NCI-H146 (cell line): ENCODE data around the gene LOXL3.
A peak's percentile ranks its signal among the peaks of the same experiment; 100 is the strongest.

ENCODE experiments used
- DNase-seq: peaks from one replicate; lab custom pipeline; 2025; lab: John Stamatoyannopoulos, UW

Gene LOXL3

GRCh38 chr2:74507145-74507925, 46.4 kb downstream of the LOXL3 start, which contains the start of gene PCGF1:
PCGF1 (minus strand) TSS chr2:74507695; CDS start chr2:74507668, 27 bp downstream.
- peak; percentile 100 for DNase-seq

DNA sequence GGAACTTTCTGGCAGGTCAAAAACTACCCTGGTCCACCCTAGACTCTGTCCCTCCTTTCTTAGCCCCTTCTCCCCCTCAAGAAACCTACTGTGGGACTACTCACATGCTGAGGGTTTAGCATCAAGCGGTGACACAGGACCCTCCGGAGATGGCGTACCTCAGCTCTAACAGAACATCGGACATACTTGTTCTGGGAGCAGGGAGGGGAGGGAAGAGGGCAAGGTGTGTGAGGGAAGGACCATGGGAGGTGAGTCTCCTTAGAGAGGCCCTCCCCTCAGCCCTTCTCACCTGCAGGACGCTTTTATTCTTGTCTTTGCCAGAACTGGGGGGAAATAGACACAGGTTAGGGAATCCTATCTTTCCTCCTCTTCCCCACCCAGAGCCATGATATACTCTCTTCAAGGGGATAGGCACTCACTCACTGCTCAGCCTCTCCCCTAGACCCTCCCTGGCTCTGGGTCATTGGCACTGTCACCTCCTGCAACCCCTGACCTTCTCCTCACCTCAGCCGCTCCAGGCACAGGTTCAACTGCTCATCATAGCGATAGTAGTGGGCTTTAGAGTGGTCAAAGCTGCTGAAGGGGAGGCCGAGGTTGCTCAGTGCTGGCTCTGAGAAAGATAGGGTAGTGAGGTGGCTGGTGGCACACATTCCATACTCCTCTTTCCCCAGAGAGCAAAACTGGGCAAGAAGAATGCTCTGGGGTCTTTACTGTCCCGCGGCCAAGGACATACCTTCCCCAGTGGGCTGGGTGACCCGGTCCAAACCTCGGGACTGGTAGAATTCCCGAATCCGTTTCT, 48.1 kb downstream of the LOXL3 start:
- DNase-seq, result no peak

GRCh38 chr2:74504591-74504990, 49.2 kb downstream of the LOXL3 start:
- no peak for DNase-seq

- peak; percentile 41 for DNase-seq
These were observed 50.0 kb downstream of the LOXL3 start for GRCh38 chr2:74503506-74504475.

DNA sequence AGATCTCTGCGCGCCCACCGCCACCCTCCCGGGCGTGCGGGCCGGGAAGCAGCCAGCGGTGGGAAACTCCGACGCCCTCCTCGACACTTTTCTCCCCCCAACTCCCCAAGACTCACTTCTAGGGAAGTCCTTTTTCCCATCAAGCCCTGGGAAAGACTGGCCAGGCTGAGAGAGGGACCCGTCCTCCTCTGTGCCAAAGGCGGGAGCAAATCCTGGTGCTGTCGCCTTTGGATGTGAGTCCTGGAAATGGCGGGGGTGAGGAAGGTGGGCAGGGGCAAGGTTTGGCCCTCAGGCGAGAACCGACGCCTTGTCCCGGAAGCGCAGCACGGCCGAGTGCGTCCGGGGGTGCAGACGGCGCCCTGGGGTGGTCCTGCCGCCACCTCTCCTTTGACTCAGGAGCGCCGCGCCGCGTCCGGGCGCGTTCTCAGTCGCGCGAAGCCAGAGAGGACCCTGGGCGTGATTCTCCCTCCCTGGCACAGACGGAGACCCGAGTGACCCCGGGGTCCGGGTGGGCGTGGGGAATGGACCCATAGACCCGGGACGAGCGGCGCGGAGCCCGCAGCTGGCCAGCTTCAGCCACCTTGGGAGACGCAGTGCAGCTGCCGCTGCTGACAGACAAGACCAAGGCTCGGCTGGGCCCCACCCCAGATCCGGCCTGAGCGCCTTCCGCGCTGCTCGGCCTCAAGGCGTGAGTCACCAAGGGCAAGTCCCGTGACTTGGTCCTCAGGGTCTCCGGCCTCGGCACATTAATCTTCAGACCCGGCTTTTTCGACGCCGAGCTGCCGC, 50.8 kb downstream of the LOXL3 start:
- DNase-seq, result peak; percentile 58

- peak; percentile 27 for DNase-seq
These were observed 51.5 kb downstream of the LOXL3 start for GRCh38 chr2:74502147-74502719.

GRCh38 chr2:74501335-74502071, 52.2 kb downstream of the LOXL3 start:
- DNase-seq, result no peak

GRCh38 chr2:74500578-74500946, 53.2 kb downstream of the LOXL3 start:
- no peak for DNase-seq

DNA sequence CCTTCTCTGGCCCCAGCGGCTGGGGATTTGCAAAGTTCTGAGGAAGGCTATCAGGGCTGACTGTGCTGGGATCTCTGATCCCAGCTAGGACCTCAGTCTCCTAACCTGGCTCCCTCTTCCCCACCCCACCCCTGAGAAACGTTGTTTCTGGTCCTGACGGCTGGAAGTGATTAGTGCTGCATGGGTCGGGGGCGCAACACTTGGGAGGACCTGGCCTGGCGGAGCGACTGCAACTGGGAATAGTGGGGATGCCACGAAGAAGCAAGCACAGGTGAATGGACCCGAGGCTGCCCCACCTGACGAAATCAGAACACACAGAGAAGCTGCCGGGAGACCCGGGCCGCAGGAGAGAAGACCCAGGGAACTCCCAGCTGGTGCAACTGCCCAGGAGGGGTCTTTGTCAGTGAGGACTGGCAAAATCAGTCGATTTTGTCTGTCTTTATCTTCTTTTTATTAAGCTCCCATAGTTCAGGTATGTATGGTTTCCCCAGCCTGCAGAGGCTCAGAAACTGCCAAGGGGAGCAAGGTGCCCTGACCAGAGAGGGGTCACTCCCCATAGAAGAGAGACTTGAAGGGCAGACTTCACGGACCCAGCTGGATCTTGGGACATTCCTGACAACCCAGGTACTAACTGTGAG, 53.7 kb downstream of the LOXL3 start:
- DNase-seq, result no peak

DNA sequence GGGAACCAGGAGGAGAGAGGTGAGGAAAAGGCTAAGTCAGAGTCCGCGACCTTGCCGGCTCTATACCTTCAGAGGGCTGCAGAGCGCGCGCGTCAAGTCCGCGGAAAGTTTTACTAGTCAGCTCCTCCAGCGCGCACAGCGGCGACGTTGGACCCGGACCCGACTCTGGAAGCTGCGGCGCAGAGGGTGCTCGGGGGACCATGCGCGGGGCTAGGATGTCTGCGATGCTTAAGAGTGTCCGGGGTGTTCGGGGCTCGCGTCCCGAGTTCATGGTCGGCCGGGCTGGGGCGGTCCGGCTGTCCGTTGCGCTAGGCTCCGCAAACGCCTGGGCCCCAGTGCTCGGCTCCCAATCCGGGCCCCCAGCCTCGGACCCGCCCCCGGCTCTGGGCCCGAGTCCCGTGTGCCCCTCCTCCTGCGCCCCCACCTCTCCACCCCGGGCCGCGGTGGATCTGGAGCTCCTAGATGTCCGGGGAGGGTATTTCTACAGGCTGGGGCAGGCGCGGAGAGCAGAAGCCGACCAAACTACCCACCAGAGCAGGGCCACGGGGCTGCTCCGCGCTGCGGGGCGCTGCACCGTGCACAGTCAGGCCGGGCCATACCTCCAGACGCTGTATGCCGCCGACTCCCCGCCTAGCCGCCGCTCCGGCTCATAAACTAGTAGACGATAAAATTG, 54.3 kb downstream of the LOXL3 start, which contains the start of gene LBX2:
Gene LBX2, minus strand, starts transcription at position 337 of the 673 bp plus-strand sequence. Its CDS starts 66 bp downstream, at position 271.
- no peak for DNase-seq

DNA sequence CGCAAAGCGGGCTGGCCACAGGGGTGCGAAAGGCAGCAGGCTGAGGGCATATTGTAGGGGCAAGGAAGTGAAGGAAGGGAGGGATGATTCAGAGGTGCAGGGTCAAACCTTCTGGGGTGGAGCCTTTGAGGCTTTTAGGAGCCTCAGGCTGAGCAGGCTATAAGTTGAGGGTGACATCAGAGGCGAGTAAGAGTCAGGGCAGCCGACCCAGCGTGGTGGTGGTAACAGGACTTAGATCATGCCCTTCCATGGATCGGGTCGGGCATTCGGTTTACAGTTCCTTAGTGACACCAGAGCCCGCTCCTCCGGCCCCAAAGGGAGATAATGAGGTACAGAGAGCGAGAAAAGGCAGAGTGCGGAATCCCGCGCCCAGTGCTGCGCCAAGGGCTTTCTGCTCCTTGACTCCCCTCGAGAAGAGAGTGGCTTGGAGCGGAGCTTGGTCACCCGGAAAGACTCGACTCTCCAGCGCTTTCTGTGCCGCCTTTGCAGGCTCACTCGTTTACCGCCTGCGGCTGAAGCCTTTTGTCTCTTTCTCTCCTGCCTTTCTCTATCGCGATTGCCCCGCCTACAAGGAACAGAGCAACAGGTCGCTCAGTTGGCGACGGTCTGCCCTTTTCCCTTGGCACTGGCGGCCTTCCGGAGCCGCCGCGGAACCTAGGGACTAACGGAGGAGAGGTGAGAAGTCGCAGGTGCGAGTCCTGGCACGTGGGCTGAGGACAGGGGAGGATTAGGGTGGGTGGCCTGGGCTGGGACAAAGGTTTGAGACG, 55.1 kb downstream of the LOXL3 start:
- DNase-seq, result no peak

DNA sequence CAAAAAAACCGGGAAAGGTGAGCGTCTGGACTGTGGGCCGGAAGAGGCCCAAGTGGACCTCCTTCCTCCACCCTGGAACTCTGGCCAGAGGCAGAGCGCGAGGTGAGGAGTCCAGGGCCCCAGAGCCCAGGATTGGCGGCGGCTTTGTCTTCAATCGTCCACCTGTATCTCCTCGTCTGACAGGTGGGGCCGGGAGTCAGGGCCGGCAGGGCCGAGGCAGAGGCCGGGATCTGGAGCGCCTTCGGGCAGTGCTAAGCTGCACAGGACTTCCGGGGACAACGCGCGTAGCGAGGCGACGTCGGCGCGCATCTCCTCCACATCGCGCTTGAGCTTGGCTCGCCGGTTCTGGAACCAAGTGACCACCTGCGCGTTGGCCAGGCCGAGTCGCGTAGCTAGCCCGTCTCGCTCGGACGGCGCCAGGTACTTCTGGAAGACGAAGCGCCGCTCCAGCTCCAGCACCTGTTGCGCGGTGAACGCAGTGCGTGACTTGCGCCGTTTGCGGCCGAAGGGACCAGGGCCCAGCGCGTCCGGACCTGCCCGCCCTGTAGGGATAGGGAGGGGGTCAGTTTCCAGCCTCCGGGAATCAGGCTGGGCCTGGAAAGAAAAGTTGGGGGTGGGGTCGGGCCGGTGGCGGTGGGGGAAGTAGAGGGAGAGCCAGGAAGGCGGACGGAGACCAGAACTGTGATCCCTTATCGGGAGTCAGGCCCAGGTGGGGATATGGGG, 55.8 kb downstream of the LOXL3 start:
- peak; percentile 79 for DNase-seq

DNA sequence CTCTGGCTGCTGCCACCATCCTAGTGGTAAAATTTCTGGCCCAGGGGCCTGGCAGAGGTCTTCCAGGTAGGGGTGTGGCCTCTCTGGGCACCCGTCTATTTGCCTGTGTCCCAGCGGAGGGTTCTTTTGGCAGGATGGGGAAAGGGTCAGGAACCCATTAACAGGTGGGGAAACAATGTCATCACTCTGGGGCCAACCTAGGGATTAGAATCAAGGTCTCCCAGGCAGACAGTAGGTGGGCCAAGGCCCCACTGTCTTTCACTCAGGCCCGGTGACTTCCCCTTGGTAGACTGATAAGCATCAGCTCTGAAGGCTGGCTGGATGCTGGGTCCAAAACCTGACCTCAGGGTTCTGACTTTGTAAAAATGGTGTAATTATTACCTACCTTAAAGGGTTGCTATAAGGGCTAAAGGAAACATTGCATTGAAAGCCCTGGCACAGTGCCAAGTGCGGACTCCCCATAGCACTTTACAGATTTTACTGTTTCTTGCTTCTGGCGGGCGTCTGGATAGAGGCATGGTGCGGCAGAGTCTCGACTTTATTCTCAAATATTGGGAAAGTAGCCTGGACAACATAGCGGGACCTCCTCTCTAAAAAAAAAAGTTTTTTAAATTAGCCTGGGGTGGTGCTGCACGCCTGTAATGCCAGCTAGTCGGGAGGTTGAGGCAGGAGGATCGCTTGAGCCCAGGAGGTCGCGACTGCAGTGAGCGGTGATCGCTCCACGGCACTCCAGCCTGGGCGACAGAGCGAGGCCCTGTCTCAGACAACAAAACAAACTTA, 56.6 kb downstream of the LOXL3 start:
- no peak for DNase-seq

DNA sequence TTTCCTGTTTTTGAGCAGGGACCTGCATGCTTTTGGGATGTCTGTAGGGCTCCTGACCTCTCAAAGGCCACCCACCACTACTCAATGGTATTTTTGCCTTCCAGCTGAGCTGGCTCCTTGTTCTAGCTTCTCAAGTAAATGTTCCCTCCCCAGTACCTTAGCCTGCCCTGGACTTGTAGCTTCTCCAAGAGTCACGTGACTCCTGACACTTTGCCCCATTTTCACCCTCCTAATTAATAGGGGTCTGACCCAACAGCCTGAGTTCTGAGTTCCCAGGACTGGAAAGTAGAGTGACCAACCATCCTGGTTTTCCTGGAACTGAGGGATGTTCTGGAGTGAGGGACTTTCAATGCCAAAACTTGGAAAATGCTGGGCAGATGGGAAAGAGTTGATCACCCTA, 58.3 kb downstream of the LOXL3 start:
- no peak for DNase-seq

DNA sequence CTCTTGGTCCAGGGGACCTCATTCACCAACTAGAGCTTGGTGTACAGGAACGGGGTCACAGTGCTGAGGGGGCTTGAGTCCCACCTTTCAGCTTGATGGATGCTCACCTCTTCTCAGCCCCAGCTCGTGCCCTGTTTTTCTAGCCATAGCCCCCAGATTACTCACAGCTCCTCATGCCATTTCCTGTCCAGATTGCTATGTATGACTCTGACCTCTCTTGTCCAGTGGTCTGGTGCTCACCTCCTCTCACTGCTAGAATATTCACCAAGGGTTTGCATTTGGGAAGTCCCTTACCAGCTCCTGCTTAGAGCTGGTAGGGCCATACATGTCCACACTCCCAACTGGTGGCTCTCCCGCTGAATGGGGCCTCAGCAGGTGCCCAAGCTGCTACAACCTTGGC, 60.2 kb downstream of the LOXL3 start:
- DNase-seq, result no peak

DNA sequence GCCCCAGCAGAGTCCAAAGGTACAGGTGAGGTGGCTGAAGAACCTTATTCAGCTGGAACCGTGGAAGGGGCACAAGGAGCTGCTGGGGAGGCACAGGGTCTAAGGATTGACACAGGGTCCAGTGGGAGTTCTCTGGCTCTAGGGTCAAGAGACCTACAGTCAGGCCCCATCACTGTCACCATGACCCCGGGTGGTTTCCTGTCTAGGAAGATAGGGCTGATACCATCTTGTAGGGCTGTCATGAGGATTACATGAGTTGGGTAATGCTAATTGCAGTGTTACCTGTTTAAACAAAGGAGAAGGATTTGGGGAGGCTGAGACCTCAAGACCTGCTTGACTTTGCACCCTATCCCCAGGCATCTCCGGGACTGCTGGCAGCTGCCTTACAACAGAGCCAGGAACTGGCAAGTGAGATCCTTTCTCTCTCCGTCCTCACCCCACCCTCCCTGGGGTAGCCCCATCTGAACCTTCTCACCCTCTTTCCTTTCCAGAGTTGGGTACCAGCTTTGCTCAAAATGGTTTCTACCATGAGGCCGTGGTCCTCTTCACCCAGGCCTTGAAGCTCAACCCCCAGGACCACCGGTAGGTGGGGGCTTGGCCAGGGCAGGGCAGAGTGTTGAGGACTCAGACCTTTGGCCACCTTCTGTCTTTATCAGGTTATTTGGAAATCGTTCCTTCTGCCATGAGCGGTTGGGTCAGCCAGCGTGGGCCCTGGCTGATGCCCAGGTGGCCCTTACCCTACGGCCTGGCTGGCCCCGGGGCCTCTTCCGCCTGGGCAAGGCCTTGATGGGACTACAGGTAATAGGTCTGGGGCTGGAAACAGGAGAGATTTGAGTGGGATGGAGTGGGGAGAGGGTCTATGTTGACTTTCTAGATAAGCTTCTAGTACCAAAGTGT, 61.8 kb downstream of the LOXL3 start:
- no peak for DNase-seq
